Activated CD4-positive, alpha-beta T cell treated with anti-CD3 and anti-CD28 coated beads for 4 hours (primary cell): ENCODE measurements around the gene SMC4.

Experiments
- DNase-seq, 2 donors: peaks; one replicate each; pipeline ENCODE4 v3.0.0-alpha.2; 2020

The SMC4 gene

DNA sequence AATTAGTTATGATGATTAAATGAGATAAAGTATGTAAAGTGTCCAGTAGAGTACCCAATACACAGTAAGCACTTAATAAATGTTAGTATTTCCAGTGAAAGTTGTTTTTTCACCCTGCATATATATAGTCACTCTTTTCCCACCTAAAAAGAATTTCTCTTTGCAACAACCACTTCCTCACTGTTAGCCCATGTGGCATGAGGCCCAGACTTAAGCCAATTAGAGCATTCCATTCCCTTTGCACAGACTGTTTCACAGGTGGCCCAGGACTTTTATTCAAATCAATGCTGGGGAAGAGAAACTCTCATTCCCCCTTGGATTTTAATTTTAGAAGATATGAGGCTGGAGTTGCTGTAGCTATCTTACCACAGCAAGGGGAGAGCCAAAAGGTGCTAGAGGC is 4.2 kb upstream of the SMC4 start:
- DNase-seq: no peak

DNA sequence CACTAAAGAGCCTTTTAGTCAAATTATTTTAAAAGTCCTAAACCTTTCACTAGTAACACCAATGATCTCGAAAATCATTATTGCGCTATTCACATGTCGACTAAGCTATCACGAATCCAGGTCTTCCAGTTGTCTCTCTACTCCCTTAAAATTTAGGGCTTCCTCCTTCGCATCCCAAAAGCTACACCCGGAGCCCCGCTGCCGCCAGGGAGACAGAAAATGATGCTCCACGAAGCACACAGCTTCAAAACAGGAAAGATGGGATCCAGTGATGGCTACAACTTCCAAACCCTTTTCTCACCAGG is 678 bp upstream of the SMC4 start:
- DNase-seq: no peak

DNA sequence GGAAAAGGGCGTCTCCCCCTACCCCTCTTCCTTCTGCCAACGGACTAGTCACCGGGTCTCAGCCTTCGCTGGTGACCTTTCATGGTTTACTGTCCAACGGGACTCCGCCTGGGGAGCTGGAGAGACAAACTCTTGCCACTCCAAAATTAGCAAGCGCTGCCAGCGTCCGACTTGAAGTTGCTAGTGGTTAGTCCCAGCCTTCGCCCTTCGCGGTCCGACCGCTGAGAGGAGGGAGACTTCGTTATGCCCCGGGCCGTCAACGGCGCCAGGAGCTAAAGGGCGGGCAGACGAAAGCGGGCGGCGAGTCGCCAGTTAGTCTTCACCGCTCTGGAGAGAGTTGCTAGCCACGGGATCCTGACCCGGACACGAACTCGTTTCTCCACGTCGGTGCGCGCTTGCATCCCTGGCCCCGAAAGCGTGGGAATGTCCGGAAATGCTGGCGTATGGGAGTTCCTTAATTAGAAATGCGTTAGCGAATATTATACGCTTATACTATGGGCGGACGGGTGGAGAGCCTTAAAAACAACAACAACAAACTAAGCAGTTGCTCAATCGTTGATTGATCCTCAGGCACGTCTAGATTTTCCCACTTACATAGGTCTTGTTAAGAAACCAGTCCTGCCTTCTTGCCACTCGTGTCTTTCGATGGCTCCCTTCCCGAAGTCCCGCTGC is 716 bp downstream of the SMC4 start:
- DNase-seq: peak; percentile 18 to 24

DNA sequence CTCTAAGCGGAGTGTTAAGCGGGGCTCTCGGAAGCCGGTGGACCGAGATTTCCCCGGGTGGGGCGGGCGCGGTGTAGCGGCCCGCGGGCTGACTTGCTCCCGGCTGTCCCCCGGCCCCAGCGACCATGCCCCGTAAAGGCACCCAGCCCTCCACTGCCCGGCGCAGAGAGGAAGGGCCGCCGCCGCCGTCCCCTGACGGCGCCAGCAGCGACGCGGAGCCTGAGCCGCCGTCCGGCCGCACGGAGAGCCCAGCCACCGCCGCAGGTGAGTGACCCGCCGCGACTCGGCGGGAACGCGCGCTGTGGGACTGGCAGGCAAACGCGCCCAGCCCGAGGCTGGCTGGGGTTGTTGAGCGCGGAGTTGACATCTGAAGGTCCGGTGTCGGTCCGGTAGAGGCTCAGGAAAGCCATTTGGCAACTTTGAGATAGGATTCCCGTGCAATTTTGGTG is 1.3 kb downstream of the SMC4 start:
- peak; percentile 6 to 7 for DNase-seq

DNA sequence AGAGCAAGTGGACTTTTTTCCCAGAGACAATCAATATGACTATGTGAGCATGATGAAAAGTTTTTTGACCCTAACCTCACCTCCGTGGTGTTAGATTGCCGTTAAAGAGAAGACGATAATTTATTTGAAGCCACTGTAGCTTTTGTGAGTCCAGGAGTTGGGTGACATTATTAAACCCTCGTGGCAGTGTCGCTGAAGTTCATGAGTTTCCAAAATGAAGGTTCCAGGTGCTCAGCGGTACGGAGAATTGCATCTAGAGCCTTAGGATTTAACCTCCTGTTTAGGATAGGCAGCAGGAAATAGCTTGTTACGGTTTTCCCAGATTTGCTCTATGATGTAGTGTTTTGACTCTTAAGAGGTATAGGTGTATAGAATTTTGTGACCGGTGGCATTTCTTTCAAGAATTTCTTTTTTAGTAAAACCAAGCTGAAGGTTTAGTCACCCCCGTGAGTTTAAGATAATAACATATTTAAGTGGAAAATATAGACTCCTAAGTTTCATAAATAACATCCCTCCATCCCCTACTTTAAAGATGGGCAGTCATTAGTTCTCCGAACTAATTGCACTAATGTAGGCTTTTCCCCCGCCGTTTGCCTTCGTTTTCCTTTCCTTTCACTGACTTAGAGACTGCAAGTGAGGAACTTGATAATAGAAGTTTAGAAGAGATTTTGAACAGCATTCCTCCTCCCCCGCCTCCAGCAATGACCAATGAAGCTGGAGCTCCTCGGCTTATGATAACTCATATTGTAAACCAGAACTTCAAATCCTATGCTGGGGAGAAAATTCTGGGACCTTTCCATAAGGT is 2.0 kb downstream of the SMC4 start:
- DNase-seq: no peak

DNA sequence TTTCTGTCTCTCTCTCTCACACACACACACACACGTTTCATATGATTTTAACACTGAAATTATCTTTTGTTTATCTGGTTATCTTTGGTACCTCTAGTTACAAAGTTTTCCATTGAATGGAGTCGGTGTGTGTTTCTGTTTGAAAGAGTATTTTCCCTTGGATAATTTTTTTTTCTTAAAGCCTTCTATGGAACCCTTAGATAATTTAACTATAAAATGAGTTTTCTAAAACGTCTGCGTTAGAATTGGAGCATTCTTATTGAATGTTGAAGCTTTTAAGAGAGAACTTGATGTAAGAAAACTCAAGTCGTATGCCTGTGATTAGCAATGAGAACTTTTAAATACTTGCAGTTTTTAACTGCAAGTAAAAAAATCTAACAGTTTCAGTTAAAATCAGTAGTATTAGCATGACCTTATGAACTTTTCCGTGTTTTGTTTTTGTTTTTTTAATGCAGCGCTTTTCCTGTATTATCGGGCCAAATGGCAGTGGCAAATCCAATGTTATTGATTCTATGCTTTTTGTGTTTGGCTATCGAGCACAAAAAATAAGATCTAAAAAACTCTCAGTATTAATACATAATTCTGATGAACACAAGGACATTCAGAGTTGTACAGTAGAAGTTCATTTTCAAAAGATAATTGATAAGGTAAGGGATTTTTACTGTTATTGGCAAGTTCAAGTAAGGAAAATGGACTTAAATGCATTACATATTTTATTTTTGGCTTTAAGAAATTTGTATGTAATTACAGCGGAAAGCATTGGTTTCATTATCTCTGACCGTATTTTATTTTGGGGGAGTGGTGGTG is 3.0 kb downstream of the SMC4 start:
- DNase-seq: no peak

DNA sequence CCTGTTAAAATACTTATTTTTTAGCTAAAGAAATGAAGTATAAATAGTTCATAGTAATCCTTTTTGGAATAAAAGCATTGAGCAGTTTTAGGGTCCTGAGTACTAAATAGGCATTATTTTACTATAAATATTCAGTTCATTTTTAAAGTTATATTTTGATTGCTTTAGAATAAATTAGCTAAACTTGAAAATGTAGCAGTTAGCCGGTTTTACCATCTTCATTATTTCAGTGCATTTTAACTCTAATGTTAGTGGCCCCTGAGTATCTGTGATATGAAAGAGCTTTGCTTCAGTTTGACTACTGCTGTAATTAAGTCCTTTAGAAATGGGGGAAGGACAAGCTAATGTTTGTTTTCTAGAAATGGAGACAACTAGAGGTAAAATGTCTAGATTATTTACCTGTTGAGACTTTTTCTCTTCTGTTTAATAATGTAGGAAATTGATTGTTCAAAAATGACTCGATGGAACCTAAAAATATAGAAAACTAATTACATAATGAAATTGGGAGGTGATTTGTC is 3.6 kb downstream of the SMC4 start:
- no peak for DNase-seq

DNA sequence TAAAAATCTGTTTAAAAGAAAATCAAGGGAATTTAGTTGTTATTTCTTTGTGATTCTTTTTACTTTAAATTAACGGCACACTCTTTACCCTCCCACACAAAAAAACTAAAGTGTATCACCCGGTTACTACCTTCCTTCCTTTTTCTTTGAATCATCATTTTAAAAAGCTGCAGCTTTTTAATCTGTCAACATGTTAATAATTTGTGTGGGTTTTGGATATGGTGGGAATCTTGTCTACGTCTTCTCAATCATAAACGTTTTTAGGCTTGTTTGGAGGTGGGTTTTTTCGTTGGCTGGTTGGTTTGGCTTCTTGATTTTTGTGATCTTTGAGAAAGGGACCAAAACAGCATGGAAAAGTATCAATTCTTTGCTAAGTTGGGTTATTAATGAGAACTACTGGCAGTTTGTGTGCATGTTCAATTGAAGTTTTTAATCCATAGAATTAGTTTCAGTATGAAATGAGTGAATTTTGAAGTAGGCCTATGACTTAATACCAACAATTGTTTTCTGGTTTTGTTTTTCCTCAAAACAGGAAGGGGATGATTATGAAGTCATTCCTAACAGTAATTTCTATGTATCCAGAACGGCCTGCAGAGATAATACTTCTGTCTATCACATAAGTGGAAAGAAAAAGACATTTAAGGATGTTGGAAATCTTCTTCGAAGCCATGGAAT is 4.5 kb downstream of the SMC4 start:
- DNase-seq: no peak

DNA sequence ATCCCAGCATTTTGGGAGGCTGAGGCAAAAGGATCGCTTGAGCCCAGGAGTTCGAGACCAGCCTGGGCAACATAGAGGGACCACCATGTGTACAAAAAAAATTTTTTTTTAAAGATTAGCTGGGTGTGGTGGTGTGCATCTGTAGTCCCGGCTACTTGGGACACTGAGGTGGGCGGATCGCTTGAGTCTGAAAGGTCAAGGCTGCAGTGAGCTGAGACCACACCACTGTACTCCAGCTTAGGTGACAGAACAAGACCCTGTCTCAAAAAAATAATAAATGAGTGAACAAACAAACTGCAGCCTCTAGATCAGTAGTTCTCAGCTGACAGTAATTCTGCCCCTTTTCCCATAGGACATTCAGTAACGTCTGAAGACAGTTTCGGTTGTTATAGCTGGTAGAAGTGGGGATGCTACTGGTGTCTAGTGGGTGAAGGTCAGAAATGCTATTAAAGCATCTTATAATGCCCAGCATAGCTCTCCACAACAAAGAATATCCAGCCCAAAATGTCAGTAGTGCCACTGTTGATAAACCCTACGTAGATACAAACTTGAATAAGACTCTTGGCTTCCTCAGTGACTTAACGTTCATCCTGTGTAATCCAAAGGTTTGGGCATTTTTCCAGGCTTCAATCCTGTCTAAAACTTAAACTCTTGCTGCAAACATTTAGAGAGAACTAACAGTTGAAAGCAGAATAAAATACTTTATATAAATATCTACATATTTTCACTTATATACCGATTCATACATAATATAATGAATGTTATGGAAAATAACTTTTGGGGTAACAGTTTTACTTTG is 10.6 kb downstream of the SMC4 start:
- no peak for DNase-seq

DNA sequence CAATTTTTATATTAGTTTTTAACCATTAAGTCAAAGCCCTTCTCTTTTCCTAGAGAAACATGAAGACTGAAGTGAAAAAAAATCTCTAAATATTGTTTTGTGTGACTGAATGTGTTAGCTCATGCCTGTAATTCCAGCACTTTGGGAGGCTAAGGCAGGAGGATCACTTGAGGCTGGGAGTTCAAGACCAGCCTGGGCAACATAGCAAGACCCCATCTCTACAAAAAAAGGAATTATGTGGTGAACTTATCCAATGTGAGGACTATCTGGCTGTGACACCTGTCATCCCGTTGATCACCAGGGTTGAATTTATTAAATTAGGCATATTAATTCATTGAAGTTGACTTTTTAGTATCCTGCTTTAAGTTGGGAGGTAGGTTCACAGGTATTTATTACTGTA is 13.0 kb downstream of the SMC4 start:
- no peak for DNase-seq

DNA sequence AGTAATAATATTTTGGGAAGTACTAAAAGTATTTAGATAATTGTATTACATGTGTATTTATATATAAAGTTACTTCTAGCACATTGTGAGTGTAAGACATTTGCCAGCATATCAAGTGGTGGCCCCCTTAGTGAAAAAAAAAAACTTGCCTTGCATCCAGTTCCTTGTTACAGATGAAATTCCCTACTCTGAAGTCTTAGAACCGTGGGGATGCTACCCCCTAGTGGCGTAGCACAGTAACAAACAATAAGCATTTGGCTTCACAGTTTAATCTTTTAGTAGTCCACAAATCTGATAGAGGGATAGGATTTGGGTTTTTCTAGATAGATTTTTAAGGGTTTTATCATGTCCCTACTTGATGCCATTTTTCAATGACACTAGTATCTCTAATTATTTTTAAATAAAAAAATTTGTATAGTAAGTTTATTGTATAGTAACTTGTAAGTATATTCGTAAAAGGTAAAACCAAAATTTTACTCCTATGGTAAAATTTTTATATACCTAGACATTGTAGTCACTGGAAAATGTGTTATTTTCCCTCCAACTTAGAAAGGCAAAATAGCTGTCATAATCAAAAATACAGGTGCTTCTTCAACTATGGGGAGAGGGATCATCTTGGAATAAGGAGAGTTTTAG is 14.3 kb downstream of the SMC4 start:
- peak; percentile 46 to 72 for DNase-seq

DNA sequence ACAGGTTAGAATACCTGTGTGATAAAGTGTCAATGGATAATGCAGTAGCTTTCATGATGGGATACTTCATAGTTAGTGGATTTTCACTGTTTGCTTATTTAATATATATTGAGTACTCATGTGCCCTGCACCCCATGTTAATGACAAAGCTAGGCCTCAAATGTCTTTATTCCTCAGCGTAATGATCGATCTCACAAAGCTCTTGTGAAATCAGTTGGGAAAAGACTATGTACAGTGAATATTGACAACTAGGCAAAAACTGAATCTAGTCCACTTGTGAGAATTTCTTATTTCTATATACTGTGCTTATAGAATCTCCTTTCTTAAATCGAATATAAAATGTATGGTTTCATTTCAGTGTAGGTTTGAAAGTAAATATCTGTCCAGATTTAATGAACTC is 17.9 kb downstream of the SMC4 start:
- no peak for DNase-seq

DNA sequence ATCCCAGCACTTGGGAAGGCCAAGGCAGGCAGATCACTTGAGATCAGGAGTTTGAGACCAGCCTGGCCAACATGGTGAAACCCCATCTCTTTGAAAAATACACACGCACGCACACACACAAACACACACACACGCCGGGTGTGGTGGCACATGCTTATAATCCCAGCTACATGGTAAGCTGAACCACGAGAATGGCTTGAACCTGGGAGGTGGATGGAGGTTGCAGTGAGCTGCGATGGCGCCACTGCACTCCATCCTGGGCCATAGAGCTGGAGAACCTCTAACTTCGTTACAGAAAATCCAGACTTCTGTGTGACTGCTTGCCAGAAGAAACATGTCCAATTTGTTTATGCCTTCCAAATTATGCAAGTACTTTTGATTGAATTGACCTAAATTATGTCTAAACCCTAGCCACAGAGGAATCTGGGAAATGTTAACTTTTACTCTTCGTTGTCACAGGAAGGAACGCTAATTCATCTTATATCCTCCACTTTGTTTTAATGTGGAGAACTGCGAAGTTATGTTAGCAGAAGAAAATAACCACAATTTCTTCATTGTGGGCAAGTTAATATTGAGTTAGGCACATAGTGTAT is 28.5 kb downstream of the SMC4 start:
- no peak for DNase-seq

DNA sequence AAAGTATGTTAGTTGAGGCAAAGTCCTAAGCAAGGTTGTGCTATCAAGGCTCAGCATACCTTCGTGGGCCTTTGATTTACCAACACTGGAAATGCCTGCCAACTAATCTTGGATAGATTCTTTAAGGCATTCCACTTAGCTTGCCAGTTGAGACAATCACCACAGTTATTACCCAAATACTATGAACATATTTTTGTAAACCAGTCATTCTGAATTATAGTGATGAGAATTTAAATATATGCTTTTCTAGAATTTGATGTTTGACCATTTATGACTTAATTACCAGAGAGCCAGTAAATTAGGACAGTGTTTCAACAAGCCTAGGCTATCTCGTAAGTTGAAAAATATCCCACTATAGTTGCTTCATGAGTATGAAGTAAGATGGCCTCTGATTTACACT is 34.6 kb downstream of the SMC4 start:
- DNase-seq: no peak

DNA sequence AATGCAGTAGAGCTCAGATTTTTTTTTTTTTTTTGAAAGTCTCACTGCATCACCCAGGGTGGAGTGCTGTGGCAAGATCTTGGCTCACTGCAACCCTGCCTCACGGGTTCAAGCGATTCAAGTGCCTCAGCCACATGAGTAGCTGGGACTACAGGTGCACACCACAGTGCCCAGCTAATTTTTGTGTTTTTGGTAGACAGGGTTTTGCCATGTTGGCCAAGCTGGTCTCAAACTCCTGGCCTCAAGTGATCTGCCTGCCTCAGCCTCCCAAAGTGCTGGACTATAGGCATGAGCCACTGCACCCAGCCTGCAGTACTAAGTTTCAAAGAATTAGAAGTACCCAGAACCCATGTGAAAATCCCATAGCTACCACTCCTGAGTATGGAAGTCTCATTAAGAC is 35.6 kb downstream of the SMC4 start:
- no peak for DNase-seq

DNA sequence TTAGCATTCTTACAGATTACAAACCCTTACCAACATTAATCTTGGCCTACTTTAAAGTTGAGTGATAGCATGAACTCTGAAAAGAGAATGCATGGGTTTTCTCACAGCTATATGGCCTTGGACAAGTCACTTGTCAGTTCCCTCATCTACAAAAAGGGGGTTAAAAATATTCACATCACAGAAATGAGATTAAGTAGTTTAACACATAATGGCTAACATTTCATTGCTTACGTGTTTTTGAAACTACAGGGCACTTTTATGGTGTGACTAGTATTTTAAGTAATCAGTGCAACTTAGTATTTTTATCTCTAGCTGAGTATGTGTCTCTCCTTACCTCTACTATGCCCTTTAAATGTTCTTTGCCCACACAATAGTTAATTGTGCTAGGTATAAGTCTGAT is 36.3 kb downstream of the SMC4 start:
- DNase-seq: no peak

DNA sequence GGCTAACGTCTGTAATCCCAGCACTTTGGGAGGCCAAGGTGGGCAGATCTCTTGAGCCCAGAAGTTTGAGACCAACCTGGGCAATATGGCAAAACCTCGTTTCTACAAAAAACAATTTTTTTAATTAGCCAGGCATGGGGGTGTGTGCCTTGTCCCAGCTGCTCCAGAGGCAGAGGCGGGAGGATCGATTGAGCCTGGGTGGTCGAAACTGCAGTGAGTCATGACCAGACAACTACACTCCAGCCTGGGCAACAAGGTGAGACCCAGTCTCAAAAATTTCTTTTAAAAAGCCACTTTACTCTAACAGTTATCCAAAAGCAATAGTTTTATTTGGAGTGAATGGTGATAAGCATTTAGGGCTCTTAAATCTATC is 37.6 kb downstream of the SMC4 start:
- no peak for DNase-seq

DNA sequence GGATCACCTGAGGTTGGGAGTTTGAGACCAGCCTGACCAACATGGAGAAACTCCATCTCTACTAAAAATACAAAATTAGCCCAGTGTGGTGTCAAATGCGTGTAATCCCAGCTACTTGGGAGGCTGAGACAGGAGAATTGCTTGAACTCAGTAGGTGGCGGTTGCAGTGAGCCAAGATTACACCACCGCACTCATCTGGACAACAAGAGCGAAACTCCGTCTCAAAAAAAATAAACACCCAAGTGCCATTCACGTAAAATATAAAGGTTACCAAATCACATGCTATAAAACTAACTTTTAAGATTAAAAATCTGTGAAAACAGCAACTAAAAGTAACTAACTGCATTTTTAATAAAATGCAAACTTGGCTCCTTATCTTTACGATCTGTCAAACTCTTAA is 41.2 kb downstream of the SMC4 start:
- no peak for DNase-seq

DNA sequence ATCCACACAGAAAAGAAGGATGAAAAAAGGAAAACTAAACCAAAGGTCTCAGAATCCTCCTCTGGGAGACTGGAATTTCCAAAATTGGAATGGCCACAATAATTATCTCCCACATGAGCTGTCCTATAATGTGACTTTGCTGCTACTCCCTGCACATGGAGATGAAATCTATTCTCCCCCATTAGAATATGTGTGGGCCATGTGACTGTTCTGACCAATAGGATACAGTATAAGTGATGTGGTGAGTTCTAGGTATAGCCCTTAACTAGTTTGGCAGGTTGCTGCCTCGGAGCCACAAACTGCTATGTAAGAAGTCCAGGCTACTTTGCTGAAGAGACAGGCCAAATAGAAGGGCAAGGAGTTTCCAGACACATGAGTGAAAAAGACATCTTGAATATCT is 45.0 kb downstream of the SMC4 start:
- DNase-seq: no peak

DNA sequence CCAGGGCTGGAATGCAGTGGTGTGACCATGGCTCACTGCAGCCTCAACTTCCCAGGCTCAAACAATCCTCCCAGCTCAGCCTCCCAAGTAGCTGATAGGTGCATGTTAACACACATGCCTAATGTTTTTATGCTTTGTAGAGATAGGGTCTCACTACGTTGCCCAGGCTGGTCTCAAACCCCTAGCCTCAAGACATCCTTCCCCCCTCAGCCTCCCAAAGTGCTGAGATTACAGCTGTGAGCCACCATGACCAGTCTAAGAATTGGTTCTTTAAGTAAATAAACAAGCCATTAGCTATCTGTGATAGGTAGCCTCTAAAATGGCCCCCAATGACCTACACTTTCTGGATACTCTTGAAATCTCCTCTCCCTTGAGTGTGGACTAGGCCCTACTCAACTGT is 46.4 kb downstream of the SMC4 start:
- DNase-seq: no peak

DNA sequence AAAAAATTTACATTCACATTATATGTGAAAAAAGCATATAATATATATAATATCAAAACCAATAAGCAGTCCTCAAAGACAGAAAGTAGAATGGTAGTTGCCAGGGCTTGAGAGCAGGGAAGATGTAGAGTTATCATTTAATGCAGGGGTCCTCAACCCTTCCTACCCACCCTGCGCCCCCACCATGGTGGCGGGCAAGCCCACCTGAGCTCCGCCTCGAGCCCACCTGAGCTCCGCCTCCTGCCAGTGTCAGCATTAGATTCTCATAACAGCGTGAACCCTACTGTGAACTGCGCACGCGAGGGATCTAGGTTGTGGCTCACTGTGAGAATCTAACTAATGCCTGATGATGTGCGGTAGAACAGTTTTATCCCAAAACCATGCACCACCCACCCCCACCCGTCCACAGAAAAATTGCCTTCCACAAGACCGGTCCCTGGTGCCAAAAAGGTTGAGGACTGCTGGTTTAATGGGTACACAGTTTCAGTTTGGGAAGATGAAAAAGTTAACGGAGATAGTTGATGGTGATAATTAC is 47.1 kb downstream of the SMC4 start:
- no peak for DNase-seq
